Activated naive CD4-positive, alpha-beta T cell treated with anti-CD3 and anti-CD28 coated beads, Interleukin-2, amount 50 U/mL, for 24 hours (primary cell): Measurements from ENCODE around the gene MYH9.

Experiments
- H3K27ac Mint-ChIP-seq: one replicate; pipeline ENCODE4 v1.8.0; 2021; ENCODE audit warnings: mild to moderate bottlenecking, mixed read lengths
- H3K27me3 Mint-ChIP-seq: one replicate; pipeline ENCODE4 v1.8.0; 2021; ENCODE audit warnings: mixed read lengths
- H3K36me3 Mint-ChIP-seq: one replicate; pipeline ENCODE4 v1.8.0; 2021; ENCODE audit warnings: mixed read lengths
- H3K4me1 Mint-ChIP-seq: one replicate; pipeline ENCODE4 v1.8.0; 2021; ENCODE audit warnings: mixed read lengths
- H3K4me3 Mint-ChIP-seq: one replicate; pipeline ENCODE4 v1.8.0; 2021; ENCODE audit warnings: mild to moderate bottlenecking, mixed read lengths
- H3K9me3 Mint-ChIP-seq: one replicate; pipeline ENCODE4 v1.8.0; 2021; ENCODE audit warnings: mixed read lengths

MYH9 gene

DNA sequence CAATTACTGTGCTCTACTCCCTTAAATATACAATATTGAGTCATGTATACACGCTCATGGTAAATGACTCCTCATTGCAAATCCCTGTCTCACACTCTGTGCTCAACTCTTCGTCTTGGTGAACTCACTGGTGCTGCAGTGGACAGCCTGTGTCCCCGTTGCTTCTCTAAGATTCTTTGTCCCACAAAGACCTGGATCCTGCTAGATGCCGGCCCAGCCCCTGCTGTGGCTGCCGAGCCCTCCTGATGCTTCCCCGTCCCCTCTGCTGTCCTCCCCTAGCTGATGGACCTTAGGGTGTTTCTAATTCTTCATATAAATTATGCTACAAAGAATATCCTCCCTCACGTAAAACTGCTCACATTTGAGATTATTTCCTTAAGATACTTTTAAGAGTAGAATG lies 154.0 kb downstream of the MYH9 start:
- Mint-ChIP-seq H3K4me1 (peaks cover 46% of the 10 kb centered on the region), H3K4me3 (no peak overlapping the region), H3K27ac (no peak overlapping the region), H3K27me3 (no peaks in the 10 kb centered on the region), H3K36me3 (peaks cover 39% of the 10 kb centered on the region), H3K9me3 (no peaks in the 10 kb centered on the region)

DNA sequence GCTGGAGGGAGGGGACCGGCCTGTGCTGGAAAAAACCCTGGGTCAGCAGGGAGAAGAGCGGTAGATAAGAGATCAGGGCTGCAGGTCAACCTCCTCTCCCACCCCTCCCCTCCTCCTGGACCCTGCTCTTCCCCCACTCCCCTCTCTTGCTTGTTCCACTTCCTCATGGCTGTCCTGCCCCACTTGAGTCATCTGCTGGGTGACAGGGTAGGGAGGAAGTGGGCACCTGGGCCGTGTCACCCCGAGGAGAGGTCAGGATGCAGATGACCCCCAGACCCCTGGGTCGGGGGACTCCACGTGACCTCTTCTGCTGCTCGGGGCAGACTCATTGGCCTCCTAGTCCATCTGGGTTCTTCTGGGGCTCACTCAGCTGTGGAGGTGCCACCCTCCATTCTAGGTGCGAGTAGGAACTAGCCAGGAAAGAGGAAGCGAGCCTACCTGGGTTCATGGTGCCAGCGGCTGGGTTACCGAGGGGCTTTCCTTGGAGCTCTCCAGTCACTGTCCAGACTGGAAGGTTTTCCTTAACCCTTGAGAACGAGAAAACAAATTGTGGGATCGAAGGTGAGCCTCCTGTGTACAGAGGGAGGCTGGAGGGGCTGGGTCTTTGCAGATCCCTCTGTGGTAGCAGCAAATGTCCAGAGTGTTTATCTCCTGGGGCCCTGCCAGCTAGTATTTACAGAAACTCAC lies 154.9 kb downstream of the MYH9 start:
- H3K27me3 Mint-ChIP-seq, result no peaks in the 10 kb centered on the region
- H3K9me3 Mint-ChIP-seq, result no peaks in the 10 kb centered on the region
- H3K36me3 Mint-ChIP-seq, result peaks cover 39% of the 10 kb centered on the region
- H3K4me1 Mint-ChIP-seq, result peaks cover 39% of the 10 kb centered on the region
- H3K4me3 Mint-ChIP-seq, result no peak overlapping the region
- no peak overlapping the region for H3K27ac Mint-ChIP-seq
